Endothelial cell of umbilical vein (primary cell): ENCODE results near the gene ARPC2.

Experiments used
- EZH2 ChIP-seq: IDR thresholded peaks from 2 replicates; pipeline ENCODE4 v1.6.1; 2012; ENCODE audit warnings: borderline replicate concordance, low read depth, mild to moderate bottlenecking, moderate library complexity, low read length, inconsistent platforms; ENCODE audit not compliant: severe bottlenecking
- FOS ChIP-seq: IDR thresholded peaks from 2 replicates; pipeline ENCODE4 v1.6.1; 2011; ENCODE audit warnings: mild to moderate bottlenecking, low read length, moderate library complexity, borderline replicate concordance; ENCODE audit not compliant: insufficient read depth
- GATA2 ChIP-seq: IDR thresholded peaks from 2 replicates; pipeline ENCODE4 v1.7.0; 2011; ENCODE audit warnings: low read depth, mild to moderate bottlenecking, moderate library complexity, mixed read lengths, low read length; ENCODE audit not compliant: insufficient read length, insufficient read depth
- JUN ChIP-seq: IDR thresholded peaks from 2 replicates; pipeline ENCODE4 v1.6.1; 2011; ENCODE audit warnings: borderline replicate concordance, low read depth; ENCODE audit not compliant: insufficient read length, insufficient read depth
- MYC ChIP-seq: IDR thresholded peaks from one replicate; pipeline ENCODE4 v1.6.1; 2011; ENCODE audit warnings: mild to moderate bottlenecking, low read depth, low read length
- POLR2A ChIP-seq: IDR thresholded peaks from 2 replicates; pipeline ENCODE4 v1.6.1; 2012; ENCODE audit warnings: low read depth, mild to moderate bottlenecking, control low read depth, low read length
- POLR2AphosphoS5 ChIP-seq: IDR thresholded peaks from 2 replicates; pipeline ENCODE4 v1.6.1; 2012; ENCODE audit warnings: low read depth, mild to moderate bottlenecking, control low read depth, low read length, moderate library complexity; ENCODE audit not compliant: insufficient read depth
- TF ChIP-seq, protein P1 (sequence below), 2 donors: IDR thresholded peaks; 1 replicate in 1 of 2; 2 replicates in 1 of 2; pipeline ENCODE4 v1.5.1; 2011; ENCODE audit warnings: low read length in 2 of 2, mild to moderate bottlenecking in 2 of 2, moderate library complexity in 2 of 2, control low read depth in 1 of 2, inconsistent platforms in 1 of 2, low read depth in 1 of 2; ENCODE audit not compliant: insufficient read depth in 1 of 2; ENCODE audit errors: extremely low read depth in 1 of 2
- TF ChIP-seq, protein P2 (sequence below): IDR thresholded peaks from 2 replicates; pipeline ENCODE4 v1.6.1; 2011; ENCODE audit not compliant: insufficient read depth, insufficient read length

DNA sequence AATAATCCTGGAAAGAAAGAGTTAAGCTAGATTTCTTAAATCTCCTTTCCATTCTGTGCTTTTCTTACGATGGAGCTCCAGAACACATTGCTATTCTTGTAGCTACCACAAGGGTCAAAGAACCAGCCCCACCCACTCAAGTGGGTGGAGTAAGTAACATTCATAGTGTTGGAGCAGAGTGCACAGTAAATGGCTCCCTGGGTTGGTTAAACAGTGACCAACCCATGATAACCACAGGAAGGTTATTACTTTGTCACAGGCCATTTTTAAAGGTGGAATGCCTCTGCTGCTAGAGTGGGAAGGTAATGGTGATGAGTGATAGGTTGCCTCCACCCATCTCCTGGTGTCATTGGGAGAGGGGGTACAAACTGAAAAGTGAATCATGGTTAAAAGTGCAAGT lies 13.9 kb downstream of the ARPC2 start:
- TF ChIP-seq, protein P1, sequence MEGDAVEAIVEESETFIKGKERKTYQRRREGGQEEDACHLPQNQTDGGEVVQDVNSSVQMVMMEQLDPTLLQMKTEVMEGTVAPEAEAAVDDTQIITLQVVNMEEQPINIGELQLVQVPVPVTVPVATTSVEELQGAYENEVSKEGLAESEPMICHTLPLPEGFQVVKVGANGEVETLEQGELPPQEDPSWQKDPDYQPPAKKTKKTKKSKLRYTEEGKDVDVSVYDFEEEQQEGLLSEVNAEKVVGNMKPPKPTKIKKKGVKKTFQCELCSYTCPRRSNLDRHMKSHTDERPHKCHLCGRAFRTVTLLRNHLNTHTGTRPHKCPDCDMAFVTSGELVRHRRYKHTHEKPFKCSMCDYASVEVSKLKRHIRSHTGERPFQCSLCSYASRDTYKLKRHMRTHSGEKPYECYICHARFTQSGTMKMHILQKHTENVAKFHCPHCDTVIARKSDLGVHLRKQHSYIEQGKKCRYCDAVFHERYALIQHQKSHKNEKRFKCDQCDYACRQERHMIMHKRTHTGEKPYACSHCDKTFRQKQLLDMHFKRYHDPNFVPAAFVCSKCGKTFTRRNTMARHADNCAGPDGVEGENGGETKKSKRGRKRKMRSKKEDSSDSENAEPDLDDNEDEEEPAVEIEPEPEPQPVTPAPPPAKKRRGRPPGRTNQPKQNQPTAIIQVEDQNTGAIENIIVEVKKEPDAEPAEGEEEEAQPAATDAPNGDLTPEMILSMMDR (IDR thresholded peaks at IDR 0.05; ENCODE audit: extremely low read depth in 1 of 2, insufficient read depth in 1 of 2, low read depth in 1 of 2, low read length in 2 of 2) = no peak
- TF ChIP-seq POLR2A (no peak), EZH2 (no peak), POLR2AphosphoS5 (no peak), JUN (no peak), GATA2 (no peak), MYC (no peak), FOS (no peak)
- TF ChIP-seq, protein P2, sequence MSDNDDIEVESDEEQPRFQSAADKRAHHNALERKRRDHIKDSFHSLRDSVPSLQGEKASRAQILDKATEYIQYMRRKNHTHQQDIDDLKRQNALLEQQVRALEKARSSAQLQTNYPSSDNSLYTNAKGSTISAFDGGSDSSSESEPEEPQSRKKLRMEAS = no peak
